ENCODE data around the gene PLA2G2D.

DNA sequence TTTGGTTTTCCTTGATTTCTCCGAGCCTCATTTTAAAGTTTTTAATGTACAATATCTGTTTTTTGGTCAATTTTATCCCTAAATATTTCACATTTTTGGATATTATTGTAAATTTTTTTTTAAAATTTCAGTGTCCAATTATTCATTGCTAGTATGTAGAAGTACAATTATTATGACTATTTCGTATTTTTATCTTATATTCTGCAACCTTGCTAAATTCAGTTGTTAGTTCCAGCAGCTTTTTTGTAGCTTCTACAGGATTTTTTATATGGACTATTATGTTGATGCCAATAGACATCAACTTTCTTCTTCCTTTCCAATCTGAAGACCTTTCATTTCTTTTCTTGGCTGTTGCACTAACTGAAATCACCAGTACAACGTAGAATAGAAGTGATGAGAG is 15.7 kb upstream of the PLA2G2D start:
- TF ChIP-seq RARB (CRISPR knock-in tag; IDR thresholded peaks at IDR 0.05) (no peak), ARNTL (CRISPR knock-in tag; IDR thresholded peaks at IDR 0.05; ENCODE audit: borderline replicate concordance, low read depth) (no peak), ZC3H10 (CRISPR knock-in tag; IDR thresholded peaks at IDR 0.05) (no peak), ZNF565 (CRISPR knock-in tag; conservative IDR thresholded peaks at IDR 0.05; ENCODE audit: low read depth) (no peak), ZNF70 (CRISPR knock-in tag; IDR thresholded peaks at IDR 0.05) (no peak), ZFP30 (CRISPR knock-in tag; IDR thresholded peaks at IDR 0.05) (no peak), ZNF8 (CRISPR knock-in tag; IDR thresholded peaks at IDR 0.05) (no peak), TCF4 (CRISPR knock-in tag; IDR thresholded peaks at IDR 0.05; ENCODE audit: borderline replicate concordance) (no peak), BACH2 (CRISPR knock-in tag; IDR thresholded peaks at IDR 0.05; ENCODE audit: borderline replicate concordance) (no peak), GLIS3 (CRISPR knock-in tag; IDR thresholded peaks at IDR 0.05) (no peak), ZFP3 (CRISPR knock-in tag; IDR thresholded peaks at IDR 0.05) (no peak)
- TF ChIP-seq, protein P1, sequence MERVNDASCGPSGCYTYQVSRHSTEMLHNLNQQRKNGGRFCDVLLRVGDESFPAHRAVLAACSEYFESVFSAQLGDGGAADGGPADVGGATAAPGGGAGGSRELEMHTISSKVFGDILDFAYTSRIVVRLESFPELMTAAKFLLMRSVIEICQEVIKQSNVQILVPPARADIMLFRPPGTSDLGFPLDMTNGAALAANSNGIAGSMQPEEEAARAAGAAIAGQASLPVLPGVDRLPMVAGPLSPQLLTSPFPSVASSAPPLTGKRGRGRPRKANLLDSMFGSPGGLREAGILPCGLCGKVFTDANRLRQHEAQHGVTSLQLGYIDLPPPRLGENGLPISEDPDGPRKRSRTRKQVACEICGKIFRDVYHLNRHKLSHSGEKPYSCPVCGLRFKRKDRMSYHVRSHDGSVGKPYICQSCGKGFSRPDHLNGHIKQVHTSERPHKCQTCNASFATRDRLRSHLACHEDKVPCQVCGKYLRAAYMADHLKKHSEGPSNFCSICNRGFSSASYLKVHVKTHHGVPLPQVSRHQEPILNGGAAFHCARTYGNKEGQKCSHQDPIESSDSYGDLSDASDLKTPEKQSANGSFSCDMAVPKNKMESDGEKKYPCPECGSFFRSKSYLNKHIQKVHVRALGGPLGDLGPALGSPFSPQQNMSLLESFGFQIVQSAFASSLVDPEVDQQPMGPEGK (CRISPR knock-in tag; IDR thresholded peaks at IDR 0.05; ENCODE audit: borderline replicate concordance): no peak
- TF ChIP-seq, protein P2, sequence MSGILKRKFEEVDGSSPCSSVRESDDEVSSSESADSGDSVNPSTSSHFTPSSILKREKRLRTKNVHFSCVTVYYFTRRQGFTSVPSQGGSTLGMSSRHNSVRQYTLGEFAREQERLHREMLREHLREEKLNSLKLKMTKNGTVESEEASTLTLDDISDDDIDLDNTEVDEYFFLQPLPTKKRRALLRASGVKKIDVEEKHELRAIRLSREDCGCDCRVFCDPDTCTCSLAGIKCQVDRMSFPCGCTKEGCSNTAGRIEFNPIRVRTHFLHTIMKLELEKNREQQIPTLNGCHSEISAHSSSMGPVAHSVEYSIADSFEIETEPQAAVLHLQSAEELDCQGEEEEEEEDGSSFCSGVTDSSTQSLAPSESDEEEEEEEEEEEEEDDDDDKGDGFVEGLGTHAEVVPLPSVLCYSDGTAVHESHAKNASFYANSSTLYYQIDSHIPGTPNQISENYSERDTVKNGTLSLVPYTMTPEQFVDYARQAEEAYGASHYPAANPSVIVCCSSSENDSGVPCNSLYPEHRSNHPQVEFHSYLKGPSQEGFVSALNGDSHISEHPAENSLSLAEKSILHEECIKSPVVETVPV (CRISPR knock-in tag; IDR thresholded peaks at IDR 0.05): no peak
- TF ChIP-seq, protein P3, sequence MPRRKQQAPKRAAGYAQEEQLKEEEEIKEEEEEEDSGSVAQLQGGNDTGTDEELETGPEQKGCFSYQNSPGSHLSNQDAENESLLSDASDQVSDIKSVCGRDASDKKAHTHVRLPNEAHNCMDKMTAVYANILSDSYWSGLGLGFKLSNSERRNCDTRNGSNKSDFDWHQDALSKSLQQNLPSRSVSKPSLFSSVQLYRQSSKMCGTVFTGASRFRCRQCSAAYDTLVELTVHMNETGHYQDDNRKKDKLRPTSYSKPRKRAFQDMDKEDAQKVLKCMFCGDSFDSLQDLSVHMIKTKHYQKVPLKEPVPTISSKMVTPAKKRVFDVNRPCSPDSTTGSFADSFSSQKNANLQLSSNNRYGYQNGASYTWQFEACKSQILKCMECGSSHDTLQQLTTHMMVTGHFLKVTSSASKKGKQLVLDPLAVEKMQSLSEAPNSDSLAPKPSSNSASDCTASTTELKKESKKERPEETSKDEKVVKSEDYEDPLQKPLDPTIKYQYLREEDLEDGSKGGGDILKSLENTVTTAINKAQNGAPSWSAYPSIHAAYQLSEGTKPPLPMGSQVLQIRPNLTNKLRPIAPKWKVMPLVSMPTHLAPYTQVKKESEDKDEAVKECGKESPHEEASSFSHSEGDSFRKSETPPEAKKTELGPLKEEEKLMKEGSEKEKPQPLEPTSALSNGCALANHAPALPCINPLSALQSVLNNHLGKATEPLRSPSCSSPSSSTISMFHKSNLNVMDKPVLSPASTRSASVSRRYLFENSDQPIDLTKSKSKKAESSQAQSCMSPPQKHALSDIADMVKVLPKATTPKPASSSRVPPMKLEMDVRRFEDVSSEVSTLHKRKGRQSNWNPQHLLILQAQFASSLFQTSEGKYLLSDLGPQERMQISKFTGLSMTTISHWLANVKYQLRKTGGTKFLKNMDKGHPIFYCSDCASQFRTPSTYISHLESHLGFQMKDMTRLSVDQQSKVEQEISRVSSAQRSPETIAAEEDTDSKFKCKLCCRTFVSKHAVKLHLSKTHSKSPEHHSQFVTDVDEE (CRISPR knock-in tag; IDR thresholded peaks at IDR 0.05): no peak
